Measurements from ENCODE around the gene CCDC201. TPM values are rescaled to one million over a fixed set of nuclear protein-coding genes. Genes with fewer than 3 reads are reported as not detected.

Gene CCDC201
- polyA plus RNA-seq, 2 of the 4 experiments (the other 2 are of a cell fraction) = 0.03 TPM; not detected in 1

DNA sequence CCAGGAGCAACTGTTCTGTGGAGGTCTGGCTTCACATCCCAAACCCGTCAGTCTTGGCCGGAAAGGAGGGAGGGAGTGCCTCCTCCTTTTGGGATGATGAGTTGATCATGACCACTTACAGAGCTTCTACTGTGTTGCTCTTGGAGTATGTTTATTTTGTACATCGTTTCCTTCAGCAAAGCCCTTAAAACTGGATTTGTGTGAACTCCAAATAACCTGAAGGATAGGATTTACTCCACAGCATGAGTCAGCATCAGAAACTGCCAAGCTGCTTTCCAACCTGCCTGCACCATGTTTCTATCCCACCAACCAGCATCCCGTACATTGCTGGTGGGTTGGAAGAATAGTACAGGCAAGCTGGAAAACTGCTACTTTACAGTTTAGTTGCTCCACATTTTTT, 3.5 kb downstream of the CCDC201 start:
- Histone ChIP-seq H3K4me3 (no peak overlapping the region), H3K4me1 (peaks cover 12% of the 10 kb centered on the region; the same call in 2 of the 3 replicates), H3K9me3 (no peaks in the 10 kb centered on the region), H3K27ac (peak overlapping the region in 1 of 2 experiments; percentile 15; a peak in 2 of 6 replicates), H3K4me2 (peak overlapping the region; percentile 12; the same call in 1 of the 3 replicates)
- DNase-seq (ENCODE audit: low read depth in 1 of 2, low spot score in 1 of 2) = peak in 1 of 2 experiments; percentile 32
- no peak for ATAC-seq
- ChIA-PET CTCF (interaction anchor here (1.8 kb wide), 1 partner anchor 15 kb away, joined by 6 read pairs; no protein-coding TSS in a partner anchor), POLR2A (no interaction called here)
- TF ChIP-seq, protein P1, sequence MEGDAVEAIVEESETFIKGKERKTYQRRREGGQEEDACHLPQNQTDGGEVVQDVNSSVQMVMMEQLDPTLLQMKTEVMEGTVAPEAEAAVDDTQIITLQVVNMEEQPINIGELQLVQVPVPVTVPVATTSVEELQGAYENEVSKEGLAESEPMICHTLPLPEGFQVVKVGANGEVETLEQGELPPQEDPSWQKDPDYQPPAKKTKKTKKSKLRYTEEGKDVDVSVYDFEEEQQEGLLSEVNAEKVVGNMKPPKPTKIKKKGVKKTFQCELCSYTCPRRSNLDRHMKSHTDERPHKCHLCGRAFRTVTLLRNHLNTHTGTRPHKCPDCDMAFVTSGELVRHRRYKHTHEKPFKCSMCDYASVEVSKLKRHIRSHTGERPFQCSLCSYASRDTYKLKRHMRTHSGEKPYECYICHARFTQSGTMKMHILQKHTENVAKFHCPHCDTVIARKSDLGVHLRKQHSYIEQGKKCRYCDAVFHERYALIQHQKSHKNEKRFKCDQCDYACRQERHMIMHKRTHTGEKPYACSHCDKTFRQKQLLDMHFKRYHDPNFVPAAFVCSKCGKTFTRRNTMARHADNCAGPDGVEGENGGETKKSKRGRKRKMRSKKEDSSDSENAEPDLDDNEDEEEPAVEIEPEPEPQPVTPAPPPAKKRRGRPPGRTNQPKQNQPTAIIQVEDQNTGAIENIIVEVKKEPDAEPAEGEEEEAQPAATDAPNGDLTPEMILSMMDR (IDR thresholded peaks at IDR 0.05) = no peak
- no peak for TF ChIP-seq KDM1A (IDR thresholded peaks at IDR 0.05; ENCODE audit: low read depth)
- TF ChIP-seq, protein P2, sequence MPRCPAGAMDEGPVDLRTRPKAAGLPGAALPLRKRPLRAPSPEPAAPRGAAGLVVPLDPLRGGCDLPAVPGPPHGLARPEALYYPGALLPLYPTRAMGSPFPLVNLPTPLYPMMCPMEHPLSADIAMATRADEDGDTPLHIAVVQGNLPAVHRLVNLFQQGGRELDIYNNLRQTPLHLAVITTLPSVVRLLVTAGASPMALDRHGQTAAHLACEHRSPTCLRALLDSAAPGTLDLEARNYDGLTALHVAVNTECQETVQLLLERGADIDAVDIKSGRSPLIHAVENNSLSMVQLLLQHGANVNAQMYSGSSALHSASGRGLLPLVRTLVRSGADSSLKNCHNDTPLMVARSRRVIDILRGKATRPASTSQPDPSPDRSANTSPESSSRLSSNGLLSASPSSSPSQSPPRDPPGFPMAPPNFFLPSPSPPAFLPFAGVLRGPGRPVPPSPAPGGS (IDR thresholded peaks at IDR 0.05) = no peak
- no peak for TF ChIP-seq CEBPB (IDR thresholded peaks at IDR 0.05)
- no peak for TF ChIP-seq CHD4 (IDR thresholded peaks at IDR 0.05; ENCODE audit: borderline replicate concordance)
- no peak for TF ChIP-seq ZC3H11A (IDR thresholded peaks at IDR 0.05)
- TF ChIP-seq GATA3 (IDR thresholded peaks at IDR 0.05; ENCODE audit: borderline replicate concordance) = no peak
- TF ChIP-seq CBX2 (IDR thresholded peaks at IDR 0.05; ENCODE audit: borderline replicate concordance, low read depth) = no peak
- no peak for TF ChIP-seq HOXA7 (CRISPR knock-in tag; IDR thresholded peaks at IDR 0.05)
- TF ChIP-seq TP53 (CRISPR knock-in tag; IDR thresholded peaks at IDR 0.05) = no peak
- no peak for TF ChIP-seq FOSL2 (IDR thresholded peaks at IDR 0.05)
- no peak for TF ChIP-seq FOSL2 (CRISPR knock-in tag; IDR thresholded peaks at IDR 0.05)
- TF ChIP-seq SREBF2 (IDR thresholded peaks at IDR 0.05) = no peak
- no peak for TF ChIP-seq PHF8 (IDR thresholded peaks at IDR 0.05; ENCODE audit: borderline replicate concordance, low read depth)
- WGBS (ENCODE audit: missing lambda C conversion rate) = 54% methylated on average over 4 of the region's 4 CpGs
- no peak for FAIRE-seq

DNA sequence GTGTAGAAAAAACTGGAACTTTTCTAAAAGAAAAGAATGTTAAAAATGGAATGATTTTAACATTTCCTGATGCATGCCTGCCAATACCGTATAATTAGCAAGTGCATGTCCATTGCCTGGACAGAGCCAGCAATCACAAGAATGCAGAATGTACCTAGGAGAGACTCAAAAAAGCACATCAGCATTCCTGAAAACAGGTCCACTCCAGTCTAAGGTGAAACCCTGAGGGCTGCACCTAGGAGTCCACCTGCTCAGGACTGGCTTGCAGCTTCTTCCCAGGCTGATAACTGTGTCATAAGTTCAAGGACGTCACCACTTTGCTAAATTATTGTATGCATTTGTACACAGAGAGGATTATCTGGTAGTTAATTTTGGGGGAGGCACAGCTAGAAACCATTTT, 5.4 kb downstream of the CCDC201 start:
- TF ChIP-seq, protein P3, sequence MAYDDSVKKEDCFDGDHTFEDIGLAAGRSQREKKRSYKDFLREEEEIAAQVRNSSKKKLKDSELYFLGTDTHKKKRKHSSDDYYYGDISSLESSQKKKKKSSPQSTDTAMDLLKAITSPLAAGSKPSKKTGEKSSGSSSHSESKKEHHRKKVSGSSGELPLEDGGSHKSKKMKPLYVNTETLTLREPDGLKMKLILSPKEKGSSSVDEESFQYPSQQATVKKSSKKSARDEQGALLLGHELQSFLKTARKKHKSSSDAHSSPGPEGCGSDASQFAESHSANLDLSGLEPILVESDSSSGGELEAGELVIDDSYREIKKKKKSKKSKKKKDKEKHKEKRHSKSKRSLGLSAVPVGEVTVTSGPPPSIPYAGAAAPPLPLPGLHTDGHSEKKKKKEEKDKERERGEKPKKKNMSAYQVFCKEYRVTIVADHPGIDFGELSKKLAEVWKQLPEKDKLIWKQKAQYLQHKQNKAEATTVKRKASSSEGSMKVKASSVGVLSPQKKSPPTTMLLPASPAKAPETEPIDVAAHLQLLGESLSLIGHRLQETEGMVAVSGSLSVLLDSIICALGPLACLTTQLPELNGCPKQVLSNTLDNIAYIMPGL (CRISPR knock-in tag; IDR thresholded peaks at IDR 0.05; ENCODE audit: borderline replicate concordance) = no peak
- TF ChIP-seq, protein P1 (IDR thresholded peaks at IDR 0.05) = no peak
- TF ChIP-seq ZSCAN20 (CRISPR knock-in tag; IDR thresholded peaks at IDR 0.05) = no peak
- no peak for TF ChIP-seq HOXB5 (CRISPR knock-in tag; IDR thresholded peaks at IDR 0.05)
- no peak for TF ChIP-seq KDM5A (IDR thresholded peaks at IDR 0.05)
- TF ChIP-seq RARB (CRISPR knock-in tag; IDR thresholded peaks at IDR 0.05) = no peak
- TF ChIP-seq, protein P2 (IDR thresholded peaks at IDR 0.05) = no peak
- TF ChIP-seq CEBPB (IDR thresholded peaks at IDR 0.05) = no peak
- no peak for TF ChIP-seq MAZ (IDR thresholded peaks at IDR 0.05; ENCODE audit: borderline replicate concordance, low read depth, low read length)
- no peak for TF ChIP-seq CBX8 (IDR thresholded peaks at IDR 0.05)
- TF ChIP-seq POLR2AphosphoS2 (conservative IDR thresholded peaks at IDR 0.05; ENCODE audit: low read length) = no peak
- TF ChIP-seq RAD21 (conservative IDR thresholded peaks at IDR 0.05 in 1 of 2, IDR thresholded peaks at IDR 0.05 in 1 of 2) = no peak
- no peak for TF ChIP-seq CBX2 (IDR thresholded peaks at IDR 0.05; ENCODE audit: borderline replicate concordance, low read depth)
- TF ChIP-seq FOSL2 (IDR thresholded peaks at IDR 0.05) = no peak
- TF ChIP-seq FOSL2 (CRISPR knock-in tag; IDR thresholded peaks at IDR 0.05) = no peak
- no peak for TF ChIP-seq RFX5 (IDR thresholded peaks at IDR 0.05)
- TF ChIP-seq MYC (IDR thresholded peaks at IDR 0.05; ENCODE audit: borderline replicate concordance, low read length) = no peak
- TF ChIP-seq ZC3H11A (IDR thresholded peaks at IDR 0.05) = no peak
- TF ChIP-seq, protein P4, sequence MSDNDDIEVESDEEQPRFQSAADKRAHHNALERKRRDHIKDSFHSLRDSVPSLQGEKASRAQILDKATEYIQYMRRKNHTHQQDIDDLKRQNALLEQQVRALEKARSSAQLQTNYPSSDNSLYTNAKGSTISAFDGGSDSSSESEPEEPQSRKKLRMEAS (IDR thresholded peaks at IDR 0.05) = no peak
- ATAC-seq (no peak), FAIRE-seq (no peak), DNase-seq (ENCODE audit: low read depth in 1 of 2, low spot score in 1 of 2) (no peak)
- Histone ChIP-seq H3K4me1 (peaks cover 10% of the 10 kb centered on the region; the same call in 2 of the 3 replicates), H3K27ac (no peak overlapping the region), H3K4me2 (no peak overlapping the region), H3K4me3 (no peak overlapping the region), H3K9me3 (no peaks in the 10 kb centered on the region)
- ChIA-PET POLR2A (no interaction called here), CTCF (interaction anchor here (1.5 kb wide), 1 partner anchor 21 kb away, joined by 3 read pairs; the partner anchor contains the start of gene IGFBP1)
- 57% methylated on average over 2 of the region's 2 CpGs for WGBS (ENCODE audit: missing lambda C conversion rate)

All from A549 (cell line).